Measurements from ENCODE around the gene ZYG11B. TPM values are rescaled to one million over a fixed set of nuclear protein-coding genes. Genes with fewer than 3 reads are reported as not detected.
"Not testable (repeated sequence)": the region's sequence is repeated elsewhere in the genome, so short reads cannot be mapped to it uniquely, and the experiment has no call there.

The ZYG11B gene
- total RNA-seq, 1 experiment from 2014 or later = 16.2 TPM

DNA sequence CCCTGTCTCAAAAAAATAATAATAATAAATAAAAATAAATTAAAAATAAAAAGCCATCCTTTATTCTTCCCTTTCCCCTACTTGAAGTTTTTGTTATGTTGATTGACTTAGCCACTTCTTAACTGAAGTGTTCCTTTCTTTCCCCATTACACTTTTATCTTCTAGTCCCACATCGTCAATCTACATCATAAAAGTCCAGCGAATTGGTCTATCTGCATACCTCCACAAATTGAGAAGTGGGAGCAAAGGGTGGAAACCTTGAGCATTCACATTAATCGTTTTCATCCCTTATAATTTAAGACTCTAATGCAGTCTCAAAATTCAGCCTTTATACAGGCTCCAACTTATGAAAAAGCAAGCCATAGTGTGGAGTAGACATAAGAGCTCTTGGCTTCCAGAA lies 109.8 kb downstream of the ZYG11B start:
- BruUV-seq (replicated peaks) = no TSS peak
- TF ChIP-seq, protein P1, sequence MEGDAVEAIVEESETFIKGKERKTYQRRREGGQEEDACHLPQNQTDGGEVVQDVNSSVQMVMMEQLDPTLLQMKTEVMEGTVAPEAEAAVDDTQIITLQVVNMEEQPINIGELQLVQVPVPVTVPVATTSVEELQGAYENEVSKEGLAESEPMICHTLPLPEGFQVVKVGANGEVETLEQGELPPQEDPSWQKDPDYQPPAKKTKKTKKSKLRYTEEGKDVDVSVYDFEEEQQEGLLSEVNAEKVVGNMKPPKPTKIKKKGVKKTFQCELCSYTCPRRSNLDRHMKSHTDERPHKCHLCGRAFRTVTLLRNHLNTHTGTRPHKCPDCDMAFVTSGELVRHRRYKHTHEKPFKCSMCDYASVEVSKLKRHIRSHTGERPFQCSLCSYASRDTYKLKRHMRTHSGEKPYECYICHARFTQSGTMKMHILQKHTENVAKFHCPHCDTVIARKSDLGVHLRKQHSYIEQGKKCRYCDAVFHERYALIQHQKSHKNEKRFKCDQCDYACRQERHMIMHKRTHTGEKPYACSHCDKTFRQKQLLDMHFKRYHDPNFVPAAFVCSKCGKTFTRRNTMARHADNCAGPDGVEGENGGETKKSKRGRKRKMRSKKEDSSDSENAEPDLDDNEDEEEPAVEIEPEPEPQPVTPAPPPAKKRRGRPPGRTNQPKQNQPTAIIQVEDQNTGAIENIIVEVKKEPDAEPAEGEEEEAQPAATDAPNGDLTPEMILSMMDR (IDR thresholded peaks at IDR 0.05; ENCODE audit: unreplicated experiment) = no peak
- CTCF ChIA-PET = interaction anchor here (0.9 kb wide), 1 partner anchor 83 kb away, joined by 4 read pairs; no protein-coding TSS in a partner anchor
- H3K27ac Mint-ChIP-seq (ENCODE audit: low read depth, unreplicated experiment) = no peak overlapping the region
- no peak for DNase-seq (ENCODE audit: unreplicated experiment)
- no peak overlapping the region for H3K4me3 Mint-ChIP-seq (ENCODE audit: unreplicated experiment)
- intact Hi-C loops (cut with micrococcal nuclease) = no loop called here
- H3K4me1 Mint-ChIP-seq (ENCODE audit: insufficient read depth, unreplicated experiment) = no peaks in the 10 kb centered on the region
- POLR2A ChIA-PET = interaction anchor here (0.9 kb wide), 1 partner anchor 10 kb away, joined by 3 read pairs; no protein-coding TSS in a partner anchor
- H3K9me3 Mint-ChIP-seq (ENCODE audit: unreplicated experiment) = no peaks in the 10 kb centered on the region
- H3K36me3 Mint-ChIP-seq (ENCODE audit: insufficient read depth, unreplicated experiment) = no peaks in the 10 kb centered on the region
- no peaks in the 10 kb centered on the region for H3K27me3 Mint-ChIP-seq (ENCODE audit: insufficient read depth, unreplicated experiment)

DNA sequence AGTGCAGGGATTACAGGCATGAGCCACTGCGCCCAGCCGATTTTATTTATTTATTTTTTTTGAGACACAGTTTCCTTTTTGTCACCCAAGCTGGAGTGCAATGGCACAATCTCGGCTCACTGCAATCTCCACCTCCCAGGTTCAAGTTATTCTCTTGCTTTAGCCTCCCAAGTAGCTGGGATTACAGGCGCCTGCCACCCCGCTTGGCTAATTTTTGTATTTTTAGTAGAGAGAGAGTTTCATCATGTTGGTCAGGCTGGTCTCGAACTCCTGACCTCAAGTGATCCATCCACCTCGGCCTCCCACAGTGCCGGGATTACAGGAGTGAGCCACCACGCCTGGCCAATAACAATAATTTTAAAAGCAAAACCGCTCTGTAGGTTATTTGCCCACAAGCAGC lies 112.9 kb downstream of the ZYG11B start:
- H3K27ac Mint-ChIP-seq (ENCODE audit: low read depth, unreplicated experiment); BruUV-seq (replicated peaks); H3K27me3 Mint-ChIP-seq (ENCODE audit: insufficient read depth, unreplicated experiment); DNase-seq (ENCODE audit: unreplicated experiment); H3K4me1 Mint-ChIP-seq (ENCODE audit: insufficient read depth, unreplicated experiment); H3K4me3 Mint-ChIP-seq (ENCODE audit: unreplicated experiment); H3K9me3 Mint-ChIP-seq (ENCODE audit: unreplicated experiment); intact Hi-C loops (cut with micrococcal nuclease); H3K36me3 Mint-ChIP-seq (ENCODE audit: insufficient read depth, unreplicated experiment): not testable (repeated sequence)
- ChIA-PET CTCF (interaction anchor here (0.7 kb wide), 1 partner anchor 101 kb away, joined by 3 read pairs; no protein-coding TSS in a partner anchor), POLR2A (interaction anchor here (0.7 kb wide), 2 partner anchors 20 to 64 kb away, joined by 3 to 4 read pairs; no protein-coding TSS in a partner anchor)

DNA sequence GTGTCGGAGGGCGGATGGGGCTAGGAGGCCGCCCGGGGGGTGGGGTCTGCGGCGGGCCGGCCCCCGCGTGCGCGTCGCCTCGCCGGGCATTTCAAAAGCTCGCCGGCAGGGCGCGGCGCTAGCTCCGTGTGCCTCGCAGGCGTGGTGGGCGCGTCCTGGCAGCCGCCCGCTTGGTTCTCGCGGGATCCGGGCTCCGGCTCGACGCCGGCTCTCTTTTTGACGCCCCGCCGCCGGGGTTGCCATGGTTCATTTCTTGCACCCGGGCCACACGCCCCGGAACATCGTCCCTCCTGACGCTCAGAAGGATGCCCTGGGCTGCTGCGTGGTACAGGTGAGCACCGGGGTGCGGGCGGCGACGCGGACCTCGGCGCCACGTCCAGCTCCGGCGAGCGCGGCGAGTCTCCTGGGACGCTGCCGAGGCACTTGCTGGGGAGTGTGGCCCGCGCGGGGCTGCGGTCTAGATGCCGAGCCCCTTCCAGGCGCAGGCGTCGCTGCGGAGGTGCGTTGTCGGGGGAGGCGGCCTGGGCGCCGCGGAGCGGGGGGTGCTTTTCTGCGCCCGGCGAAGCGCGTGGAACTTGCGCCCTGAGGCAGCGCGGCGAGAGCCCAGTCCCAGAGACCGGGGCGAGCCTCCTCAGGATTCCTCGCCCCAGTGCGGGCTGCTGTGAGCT lies 116.5 kb downstream of the ZYG11B start, which contains the start of gene ZYG11A:
Gene ZYG11A, plus strand, starts transcription at position 118 of the 668 bp plus-strand sequence. Its CDS starts 124 bp downstream, at position 242.
- ChIA-PET POLR2A (no interaction called here), CTCF (no interaction called here)
- H3K27ac Mint-ChIP-seq (ENCODE audit: low read depth, unreplicated experiment) = no peak within 1 kb of the TSS
- H3K27me3 Mint-ChIP-seq (ENCODE audit: insufficient read depth, unreplicated experiment) = no peaks in the 10 kb centered on the region
- peak within 1 kb of the TSS; percentile 44 for H3K4me3 Mint-ChIP-seq (ENCODE audit: unreplicated experiment)
- intact Hi-C loops (cut with micrococcal nuclease) = no loop called here
- TF ChIP-seq, protein P1 (IDR thresholded peaks at IDR 0.05; ENCODE audit: unreplicated experiment) = no peak
- H3K4me1 Mint-ChIP-seq (ENCODE audit: insufficient read depth, unreplicated experiment) = no peaks in the 10 kb centered on the region
- BruUV-seq (replicated peaks) = no TSS peak
- peak; percentile 44 for DNase-seq (ENCODE audit: unreplicated experiment)
- no peaks in the 10 kb centered on the region for H3K9me3 Mint-ChIP-seq (ENCODE audit: unreplicated experiment)
- no peaks in the 10 kb centered on the region for H3K36me3 Mint-ChIP-seq (ENCODE audit: insufficient read depth, unreplicated experiment)

DNA sequence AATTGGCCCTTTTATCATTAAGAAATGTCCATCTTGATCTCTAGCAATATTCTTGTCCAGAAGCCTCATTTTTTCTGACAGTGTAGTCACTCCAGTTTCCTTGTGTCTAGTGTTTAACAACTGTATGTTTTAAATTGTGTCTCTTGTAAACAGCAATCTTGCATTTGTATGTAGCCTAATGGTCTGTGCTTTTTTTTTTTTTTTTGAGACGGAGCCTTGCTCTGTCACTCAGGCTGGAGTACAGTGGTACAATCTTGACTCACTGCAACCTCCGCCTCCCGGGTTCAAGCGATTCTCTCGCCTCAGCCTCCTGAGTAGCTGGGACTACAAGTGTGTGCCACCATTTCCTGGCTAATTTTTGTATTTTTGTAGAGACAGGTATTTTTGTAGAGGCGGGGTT lies 118.9 kb downstream of the ZYG11B start:
- DNase-seq (ENCODE audit: unreplicated experiment); CTCF ChIA-PET; H3K4me1 Mint-ChIP-seq (ENCODE audit: insufficient read depth, unreplicated experiment); H3K4me3 Mint-ChIP-seq (ENCODE audit: unreplicated experiment); H3K27me3 Mint-ChIP-seq (ENCODE audit: insufficient read depth, unreplicated experiment); intact Hi-C loops (cut with micrococcal nuclease); H3K27ac Mint-ChIP-seq (ENCODE audit: low read depth, unreplicated experiment); H3K36me3 Mint-ChIP-seq (ENCODE audit: insufficient read depth, unreplicated experiment); H3K9me3 Mint-ChIP-seq (ENCODE audit: unreplicated experiment); BruUV-seq (replicated peaks): not testable (repeated sequence)
- POLR2A ChIA-PET = interaction anchor here (0.7 kb wide), 1 partner anchor 53 kb away, joined by 3 read pairs; no protein-coding TSS in a partner anchor

DNA sequence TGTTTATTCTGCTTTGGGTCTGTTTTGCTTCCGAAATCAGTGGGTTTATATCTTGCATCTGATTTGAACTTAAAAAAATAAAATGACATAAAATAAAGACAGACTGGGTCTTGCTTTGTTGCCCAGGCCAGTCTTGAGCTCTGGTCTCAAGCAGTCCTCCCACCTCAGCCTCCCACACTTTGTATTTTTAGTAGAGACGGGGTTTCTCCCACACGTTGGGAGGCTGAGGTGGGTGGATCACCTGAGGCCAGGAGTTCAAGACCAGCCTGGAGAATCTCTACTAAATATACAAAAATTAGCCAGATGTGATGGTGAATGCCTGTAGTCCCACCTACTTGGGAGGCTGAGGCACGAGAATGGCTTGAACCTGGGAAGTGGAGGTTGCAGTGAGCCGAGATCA lies 122.2 kb downstream of the ZYG11B start:
- no peak for DNase-seq (ENCODE audit: unreplicated experiment)
- ChIA-PET POLR2A (no interaction called here), CTCF (no interaction called here)
- TF ChIP-seq, protein P1 (IDR thresholded peaks at IDR 0.05; ENCODE audit: unreplicated experiment) = no peak
- intact Hi-C loops (cut with micrococcal nuclease) = no loop called here
- no peaks in the 10 kb centered on the region for H3K27me3 Mint-ChIP-seq (ENCODE audit: insufficient read depth, unreplicated experiment)
- H3K4me3 Mint-ChIP-seq (ENCODE audit: unreplicated experiment) = no peak overlapping the region
- BruUV-seq (replicated peaks) = no TSS peak
- no peaks in the 10 kb centered on the region for H3K4me1 Mint-ChIP-seq (ENCODE audit: insufficient read depth, unreplicated experiment)
- H3K9me3 Mint-ChIP-seq (ENCODE audit: unreplicated experiment) = no peaks in the 10 kb centered on the region
- H3K27ac Mint-ChIP-seq (ENCODE audit: low read depth, unreplicated experiment) = no peak overlapping the region
- no peaks in the 10 kb centered on the region for H3K36me3 Mint-ChIP-seq (ENCODE audit: insufficient read depth, unreplicated experiment)
